SH-SY5Y (cell line): ENCODE measurements around the gene CLEC16A.

ENCODE experiments used
- GATA2 ChIP-seq: IDR thresholded peaks from 2 replicates; pipeline ENCODE4 v1.6.1; 2011; ENCODE audit warnings: mild to moderate bottlenecking, low read depth, low read length
- GATA3 ChIP-seq: IDR thresholded peaks from 2 replicates; pipeline ENCODE4 v1.6.1; 2011; ENCODE audit warnings: low read depth, mild to moderate bottlenecking, low read length, moderate library complexity

DNA sequence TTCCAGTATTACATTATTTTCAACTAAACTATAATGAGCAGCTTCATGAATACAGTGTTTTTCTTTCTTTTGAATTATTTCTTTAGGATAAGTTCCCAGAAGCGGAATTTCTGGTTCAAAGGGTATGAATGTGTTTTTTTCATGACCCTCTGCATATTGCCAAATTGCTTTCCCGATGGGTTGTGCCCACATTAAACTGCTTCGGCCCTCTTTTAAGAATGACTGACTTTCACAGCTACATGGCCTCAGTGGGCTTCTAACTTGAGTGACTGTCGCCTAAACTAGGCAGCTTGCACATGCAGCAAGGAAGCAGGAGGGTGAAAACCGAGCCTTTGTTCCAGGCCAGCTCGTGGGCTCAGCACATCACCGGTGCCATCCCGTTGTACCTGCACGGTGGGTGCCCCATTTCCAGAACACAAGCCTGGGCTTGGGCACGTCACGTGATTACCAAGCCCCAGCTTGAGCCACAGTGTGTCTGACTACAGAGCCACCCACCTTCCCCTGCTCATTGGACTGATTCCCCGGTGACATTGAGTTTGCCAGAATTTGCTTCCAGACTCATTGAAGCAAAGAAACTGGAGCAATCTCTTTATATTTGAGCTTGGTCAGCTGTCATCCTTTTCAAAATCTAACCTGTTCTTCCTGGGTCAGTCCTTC is 112.8 kb downstream of the CLEC16A start:
- no peak for TF ChIP-seq GATA3
- TF ChIP-seq GATA2, result no peak
